Measurements from ENCODE around the gene LTBP1. TPM values are rescaled to one million over a fixed set of nuclear protein-coding genes. Genes with fewer than 3 reads are reported as not detected.

The LTBP1 gene
- total and polyA plus RNA-seq, 8 donors, result 11.0 to 134 (median 25.6) TPM

DNA sequence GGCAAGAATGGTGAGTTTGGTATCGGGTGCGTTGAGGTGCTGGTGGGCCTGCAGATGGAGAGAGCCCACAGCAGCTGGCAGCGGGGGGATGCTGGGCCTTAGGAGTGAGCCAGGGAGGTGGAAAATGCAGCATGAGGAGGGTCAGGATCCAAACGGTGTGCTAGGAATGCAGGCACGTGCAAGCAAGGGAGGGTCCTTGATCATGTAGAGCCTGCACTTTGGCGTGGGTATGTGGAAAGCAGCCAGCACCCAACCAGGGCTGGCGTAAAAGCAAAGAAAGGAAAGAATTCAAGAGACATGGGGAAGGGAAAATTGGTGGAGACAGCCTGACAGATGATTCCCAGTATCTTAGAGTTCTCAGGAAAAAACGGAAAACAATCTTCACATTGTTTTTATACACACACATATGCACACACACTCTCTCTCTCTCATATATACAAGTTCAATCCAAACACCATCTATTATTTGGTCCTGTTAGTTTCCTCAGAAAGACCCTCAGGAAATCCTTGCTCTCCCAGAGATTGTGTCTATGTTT lies 46.3 kb downstream of the LTBP1 start:
- intact Hi-C loops (cut with DNase I; ENCODE audit: low total_unique reads), result no loop called here
- no peak overlapping the region for H3K4me3 ChIP-seq
- 57 to 73% (median 68%) methylated on average over 8 of the region's 8 CpGs for WGBS, 5 donors
- H3K4me1 ChIP-seq, result peaks cover 0 to 29% (median 5%) of the 10 kb centered on the region in 4 donors
- no peaks in the 10 kb centered on the region for H3K27me3 ChIP-seq
- peak in 1 of 2 donors; percentile 23 for DNase-seq
- TF ChIP-seq, protein P1, sequence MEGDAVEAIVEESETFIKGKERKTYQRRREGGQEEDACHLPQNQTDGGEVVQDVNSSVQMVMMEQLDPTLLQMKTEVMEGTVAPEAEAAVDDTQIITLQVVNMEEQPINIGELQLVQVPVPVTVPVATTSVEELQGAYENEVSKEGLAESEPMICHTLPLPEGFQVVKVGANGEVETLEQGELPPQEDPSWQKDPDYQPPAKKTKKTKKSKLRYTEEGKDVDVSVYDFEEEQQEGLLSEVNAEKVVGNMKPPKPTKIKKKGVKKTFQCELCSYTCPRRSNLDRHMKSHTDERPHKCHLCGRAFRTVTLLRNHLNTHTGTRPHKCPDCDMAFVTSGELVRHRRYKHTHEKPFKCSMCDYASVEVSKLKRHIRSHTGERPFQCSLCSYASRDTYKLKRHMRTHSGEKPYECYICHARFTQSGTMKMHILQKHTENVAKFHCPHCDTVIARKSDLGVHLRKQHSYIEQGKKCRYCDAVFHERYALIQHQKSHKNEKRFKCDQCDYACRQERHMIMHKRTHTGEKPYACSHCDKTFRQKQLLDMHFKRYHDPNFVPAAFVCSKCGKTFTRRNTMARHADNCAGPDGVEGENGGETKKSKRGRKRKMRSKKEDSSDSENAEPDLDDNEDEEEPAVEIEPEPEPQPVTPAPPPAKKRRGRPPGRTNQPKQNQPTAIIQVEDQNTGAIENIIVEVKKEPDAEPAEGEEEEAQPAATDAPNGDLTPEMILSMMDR (IDR thresholded peaks at IDR 0.05), result no peak
- no peak for TF ChIP-seq POLR2AphosphoS5 (IDR thresholded peaks at IDR 0.05)
- H3K9me3 ChIP-seq, result no peaks in the 10 kb centered on the region
- no peak overlapping the region for H3K27ac ChIP-seq
- no peaks in the 10 kb centered on the region for H3K36me3 ChIP-seq

DNA sequence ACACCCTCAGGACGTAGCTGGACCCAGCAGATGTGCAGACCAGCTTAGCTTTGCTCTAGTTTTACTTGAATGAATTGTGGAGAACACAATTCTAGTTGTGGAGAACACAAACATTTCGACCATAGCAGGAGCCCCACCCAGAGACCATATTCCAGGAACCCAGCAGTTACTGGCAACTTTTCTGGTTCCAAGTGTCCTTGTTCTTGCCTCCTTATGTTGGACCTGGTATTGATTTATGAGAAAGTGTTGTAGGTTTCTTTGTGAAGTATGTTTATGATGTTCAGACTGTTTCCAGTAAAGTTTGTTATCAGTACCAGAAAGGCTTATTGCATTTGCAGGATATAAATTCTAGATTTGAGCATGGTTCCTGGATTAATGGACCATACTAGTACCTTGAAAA lies 51.0 kb downstream of the LTBP1 start:
- Histone ChIP-seq H3K9me3 (no peaks in the 10 kb centered on the region), H3K4me3 (no peak overlapping the region), H3K27ac (no peak overlapping the region), H3K4me1 (peaks cover 0 to 7% (median 0%) of the 10 kb centered on the region in 4 donors), H3K27me3 (no peaks in the 10 kb centered on the region), H3K36me3 (no peaks in the 10 kb centered on the region)
- TF ChIP-seq, protein P1 (IDR thresholded peaks at IDR 0.05), result no peak
- TF ChIP-seq POLR2AphosphoS5 (IDR thresholded peaks at IDR 0.05), result no peak
- no peak for TF ChIP-seq POLR2A (IDR thresholded peaks at IDR 0.05)
- intact Hi-C loops (cut with DNase I; ENCODE audit: low total_unique reads), result no loop called here
- WGBS, 5 donors, result 63 to 78% (median 75%) methylated on average over 2 of the region's 2 CpGs
- no peak for DNase-seq

DNA sequence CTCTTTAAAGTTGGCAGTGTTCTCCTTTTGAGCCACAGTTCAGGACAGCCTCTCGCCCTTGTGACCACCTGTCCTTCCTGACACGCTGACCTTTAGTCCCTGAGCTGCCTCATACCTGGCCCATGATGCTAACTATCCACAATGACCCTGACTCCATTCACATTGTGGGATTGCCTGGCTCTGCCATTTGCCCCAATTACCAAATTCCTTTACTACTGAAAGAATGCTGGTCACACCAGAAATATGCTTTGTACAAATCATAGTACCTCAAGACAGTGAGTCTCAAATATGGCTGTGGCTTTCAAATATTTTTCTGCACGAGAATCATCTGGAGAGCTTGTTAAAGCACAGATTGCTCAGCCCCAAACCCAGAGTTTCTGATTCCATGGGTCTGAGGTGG lies 54.2 kb downstream of the LTBP1 start:
- Histone ChIP-seq H3K27me3 (no peaks in the 10 kb centered on the region), H3K4me1 (peaks cover 0 to 4% (median 0%) of the 10 kb centered on the region in 4 donors), H3K27ac (no peak overlapping the region), H3K4me3 (no peak overlapping the region), H3K9me3 (no peaks in the 10 kb centered on the region), H3K36me3 (no peaks in the 10 kb centered on the region)
- 60 to 74% (median 60%) methylated on average over 3 of the region's 3 CpGs; no CpG with 5 or more reads in 2 of the 5 donors for WGBS, 5 donors
- no peak for TF ChIP-seq POLR2A (IDR thresholded peaks at IDR 0.05)
- no peak for TF ChIP-seq POLR2AphosphoS5 (IDR thresholded peaks at IDR 0.05)
- intact Hi-C loops (cut with DNase I; ENCODE audit: low total_unique reads), result no loop called here
- DNase-seq, result no peak

DNA sequence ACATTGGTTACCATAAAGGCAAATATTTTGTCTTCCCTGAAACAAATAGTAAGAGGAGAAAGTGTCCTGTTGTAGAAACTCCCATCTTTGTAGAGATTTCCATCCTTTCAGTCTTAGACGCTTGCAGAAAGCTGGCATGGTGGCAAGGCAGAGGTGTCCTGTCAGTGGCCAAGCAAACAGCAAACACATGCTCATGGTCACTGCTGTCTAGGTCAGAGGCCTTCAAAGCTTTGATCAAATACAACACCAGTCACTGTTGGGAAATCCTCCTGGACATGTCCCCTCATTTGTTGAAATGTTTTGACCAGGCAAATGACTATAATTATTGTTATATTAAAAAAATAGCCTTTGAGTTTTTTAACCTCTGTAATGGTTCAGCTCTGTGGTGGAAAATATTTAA lies 55.1 kb downstream of the LTBP1 start:
- no peak for TF ChIP-seq POLR2A (IDR thresholded peaks at IDR 0.05)
- TF ChIP-seq POLR2AphosphoS5 (IDR thresholded peaks at IDR 0.05), result no peak
- TF ChIP-seq EP300 (IDR thresholded peaks at IDR 0.05), result no peak
- TF ChIP-seq, protein P1 (IDR thresholded peaks at IDR 0.05), result no peak
- WGBS, 5 donors, result 91 to 100% (median 95%) methylated on average over 1 of the region's 1 CpG; no CpG with 5 or more reads in 2 of the 5 donors
- no peaks in the 10 kb centered on the region for H3K27me3 ChIP-seq

DNA sequence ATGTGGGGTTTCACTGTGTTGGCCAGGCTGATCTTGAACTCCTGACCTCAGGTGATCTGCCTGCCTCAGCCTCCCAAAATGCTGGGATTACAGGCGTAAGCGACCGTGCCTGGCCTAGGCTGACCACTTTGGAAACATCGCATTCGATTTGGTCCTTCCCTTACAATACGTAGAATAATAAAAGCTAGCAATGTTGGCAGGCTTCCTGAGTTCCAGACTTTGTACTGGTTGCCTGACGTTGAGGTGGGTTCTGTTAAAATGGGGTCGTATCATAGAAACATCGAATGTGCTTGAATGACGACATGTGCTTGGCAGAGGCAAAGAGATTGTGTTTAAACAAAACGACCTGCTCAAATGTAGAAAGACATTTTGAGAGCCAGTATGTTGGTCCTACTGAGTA lies 56.1 kb downstream of the LTBP1 start:
- Histone ChIP-seq H3K4me3 (no peak overlapping the region), H3K27me3 (no peaks in the 10 kb centered on the region), H3K9me3 (no peaks in the 10 kb centered on the region), H3K4me1 (peaks cover 0 to 7% (median 0%) of the 10 kb centered on the region in 4 donors), H3K36me3 (no peaks in the 10 kb centered on the region), H3K27ac (no peak overlapping the region)
- intact Hi-C loops (cut with DNase I; ENCODE audit: low total_unique reads), result no loop called here
- DNase-seq, result no peak
- 71 to 91% (median 88%) methylated on average over 11 of the region's 11 CpGs for WGBS, 5 donors
- TF ChIP-seq POLR2A (IDR thresholded peaks at IDR 0.05) (no peak), EP300 (IDR thresholded peaks at IDR 0.05) (no peak), POLR2AphosphoS5 (IDR thresholded peaks at IDR 0.05) (no peak)
- TF ChIP-seq, protein P1 (IDR thresholded peaks at IDR 0.05), result no peak

More for the DNA sequence above, 55.1 kb downstream of the LTBP1 start:
- intact Hi-C loops (cut with DNase I; ENCODE audit: low total_unique reads), result no loop called here
- H3K4me3 ChIP-seq, result no peak overlapping the region
- H3K36me3 ChIP-seq, result no peaks in the 10 kb centered on the region
- peaks cover 0 to 7% (median 0%) of the 10 kb centered on the region in 4 donors for H3K4me1 ChIP-seq
- H3K27ac ChIP-seq, result no peak overlapping the region
- no peaks in the 10 kb centered on the region for H3K9me3 ChIP-seq
- no peak for DNase-seq
